ENCODE data around the gene ASB12. TPM values are rescaled to one million over a fixed set of nuclear protein-coding genes. Genes with fewer than 3 reads are reported as not detected.
A peak's percentile ranks its signal among the peaks of the same experiment; 100 is the strongest.

ASB12 gene
- total and polyA plus RNA-seq, 10 of the 15 experiments (the other 5 are each of a cell fraction or from before 2014, with no cell fraction given) = 0.07 to 0.35 (median 0.14) TPM; not detected in 6

- Histone ChIP-seq H3K4me3 (peak within 1 kb of the TSS; percentile 76), H4K20me1 (ENCODE audit: control insufficient read depth, insufficient read depth) (no peaks in the 10 kb centered on the region), H3K4me2 (ENCODE audit: control insufficient read depth, insufficient read depth) (peak within 1 kb of the TSS; percentile 73), H3K79me2 (ENCODE audit: control insufficient read depth, insufficient read depth, low read length) (peaks cover 7% of the 10 kb centered on the region), H3K36me3 (ENCODE audit: control insufficient read depth in 2 of 2, insufficient read depth in 2 of 2, low read length in 1 of 2) (no peaks in the 10 kb centered on the region), H2AFZ (ENCODE audit: control insufficient read depth, low read depth, low read length) (peak within 1 kb of the TSS; percentile 78), H3K9ac (ENCODE audit: control insufficient read depth, insufficient read depth, low read length) (peak within 1 kb of the TSS; percentile 62), H3K27ac (ENCODE audit: control insufficient read depth, insufficient read depth) (peak within 1 kb of the TSS; percentile 84), H3K4me1 (ENCODE audit: control insufficient read depth, insufficient read depth, low read length) (no peaks in the 10 kb centered on the region; the same call in 1 of the 2 replicates), H3K9me3 (replicated peaks; ENCODE audit: control insufficient read depth, insufficient read depth, low read length) (no peaks in the 10 kb centered on the region), H3K27me3 (replicated peaks in 1 of 2; ENCODE audit: control insufficient read depth in 2 of 2, insufficient read depth in 2 of 2, low read length in 1 of 2) (no peaks in the 10 kb centered on the region)
- no TSS peak for BruUV-seq (replicated peaks)
- WGBS (ENCODE audit: insufficient coverage, insufficient replicate concordance, low lambda C conversion rate, missing lambda C conversion rate) = 29% methylated on average over 25 of the region's 29 CpGs
- intact Hi-C loops (cut with micrococcal nuclease; ENCODE audit: unreplicated experiment) (loop anchor here (10.0 kb wide), 1 partner anchor 451 kb away; a partner anchor contains a TSS), in situ Hi-C loops (cut with MboI) (loop anchor here (10.0 to 25.0 kb wide), 2 partner anchors 189 to 1807 kb away; partner anchors contain the start of gene MTMR8)
- ATAC-seq = peak; percentile 68
- DNase-seq (ENCODE audit: low read depth, low spot score) = no peak
- ChIA-PET CTCF (no interaction called here), SMC1A (ENCODE audit: uncharacterized antibody, unreplicated experiment) (interaction anchor here (2.3 kb wide), 1 partner anchor 17 kb away, joined by 6 read pairs; no protein-coding TSS in a partner anchor), POLR2A (no interaction called here), RAD21 (ENCODE audit: unreplicated experiment) (interaction anchor here (1.7 to 2.1 kb wide), 2 partner anchors 35 to 111 kb away, joined by 6 read pairs; no protein-coding TSS in a partner anchor)
- TF ChIP-seq POLR2A (IDR thresholded peaks at IDR 0.05; ENCODE audit: low read depth, low read length) (0 out of 2 replicates have a peak, but pooled peaks have one; percentile 40), KDM1A (IDR thresholded peaks at IDR 0.05; ENCODE audit: borderline replicate concordance) (no peak), BCLAF1 (IDR thresholded peaks at IDR 0.05) (no peak), ZSCAN29 (IDR thresholded peaks at IDR 0.05) (no peak), SIN3A (IDR thresholded peaks at IDR 0.05; ENCODE audit: low read depth, low read length) (no peak), IRF3 (IDR thresholded peaks at IDR 0.05) (no peak)
- no peak for FAIRE-seq
Observed at GRCh38 chrX:64205441-64205734, 25.0 kb downstream of the ASB12 start, which contains the start of gene AMER1. TSS of gene AMER1 (minus strand) at chrX:64205708. CDS start at chrX:64193286, 12,422 bp downstream.

Data from GM12878 (cell line).